Liver (tissue), 2 donors: Measurements from ENCODE around the gene RPL34.

ENCODE experiments used
- TF ChIP-seq, protein P1 (sequence below): IDR thresholded peaks from 2 replicates; pipeline ENCODE4 v1.6.1; 2016; ENCODE audit warnings: antibody characterized with exemption
- TF ChIP-seq, protein P2 (sequence below): fragments of 150-350 bp; IDR thresholded peaks from 2 replicates; pipeline ENCODE4 v1.5.1; 2017; ENCODE audit warnings: improper control_type of control experiment, low read depth, low read length; ENCODE audit not compliant: missing input control
- donor health status: healthy.

DNA sequence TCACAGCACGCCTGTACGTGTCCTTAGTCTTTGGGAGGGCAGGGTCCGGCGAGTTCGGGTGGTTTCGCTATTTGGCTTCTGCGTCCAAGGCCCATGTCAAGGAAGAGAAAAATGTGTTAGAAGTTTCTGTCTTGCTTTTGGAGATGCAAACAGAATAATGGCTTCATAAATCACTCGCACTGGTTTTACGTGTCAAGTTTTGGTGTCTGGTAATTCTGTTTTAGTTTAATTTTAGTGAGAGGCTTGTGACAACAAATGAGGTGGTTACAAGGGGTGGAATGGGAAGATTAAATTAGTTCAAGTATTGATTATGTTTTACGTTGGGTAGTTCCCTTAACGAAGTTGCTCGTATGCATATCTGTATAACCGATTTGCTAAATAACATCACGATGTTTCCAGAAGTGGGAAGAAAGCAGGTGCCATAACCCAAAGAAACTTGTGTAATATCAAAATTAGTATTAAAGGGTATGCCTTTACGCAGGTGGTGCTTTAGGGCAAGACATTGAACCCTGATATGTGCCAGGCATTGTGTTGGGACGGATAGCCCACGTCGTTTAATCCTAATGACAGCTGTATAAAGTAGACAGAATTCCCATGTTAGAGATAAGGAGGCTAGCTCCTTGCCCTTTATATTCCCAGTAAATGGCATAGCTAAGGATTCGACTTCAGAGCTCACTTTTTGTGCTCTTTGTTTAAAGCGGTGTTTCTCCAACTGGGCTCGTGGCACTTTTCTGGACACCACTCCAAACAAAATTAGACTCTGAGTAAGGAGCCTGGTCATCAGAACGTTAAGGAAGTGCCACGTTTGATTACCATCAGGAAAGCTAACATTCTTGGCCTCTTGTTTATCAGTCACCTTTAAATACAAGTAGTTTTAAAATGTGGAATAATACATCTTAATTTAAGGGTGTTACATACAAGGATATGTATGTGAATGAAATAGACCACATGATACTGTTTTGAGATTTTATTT, 843 bp downstream of the RPL34 start:
- TF ChIP-seq, protein P1, sequence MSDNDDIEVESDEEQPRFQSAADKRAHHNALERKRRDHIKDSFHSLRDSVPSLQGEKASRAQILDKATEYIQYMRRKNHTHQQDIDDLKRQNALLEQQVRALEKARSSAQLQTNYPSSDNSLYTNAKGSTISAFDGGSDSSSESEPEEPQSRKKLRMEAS: no peak
- TF ChIP-seq, protein P2, sequence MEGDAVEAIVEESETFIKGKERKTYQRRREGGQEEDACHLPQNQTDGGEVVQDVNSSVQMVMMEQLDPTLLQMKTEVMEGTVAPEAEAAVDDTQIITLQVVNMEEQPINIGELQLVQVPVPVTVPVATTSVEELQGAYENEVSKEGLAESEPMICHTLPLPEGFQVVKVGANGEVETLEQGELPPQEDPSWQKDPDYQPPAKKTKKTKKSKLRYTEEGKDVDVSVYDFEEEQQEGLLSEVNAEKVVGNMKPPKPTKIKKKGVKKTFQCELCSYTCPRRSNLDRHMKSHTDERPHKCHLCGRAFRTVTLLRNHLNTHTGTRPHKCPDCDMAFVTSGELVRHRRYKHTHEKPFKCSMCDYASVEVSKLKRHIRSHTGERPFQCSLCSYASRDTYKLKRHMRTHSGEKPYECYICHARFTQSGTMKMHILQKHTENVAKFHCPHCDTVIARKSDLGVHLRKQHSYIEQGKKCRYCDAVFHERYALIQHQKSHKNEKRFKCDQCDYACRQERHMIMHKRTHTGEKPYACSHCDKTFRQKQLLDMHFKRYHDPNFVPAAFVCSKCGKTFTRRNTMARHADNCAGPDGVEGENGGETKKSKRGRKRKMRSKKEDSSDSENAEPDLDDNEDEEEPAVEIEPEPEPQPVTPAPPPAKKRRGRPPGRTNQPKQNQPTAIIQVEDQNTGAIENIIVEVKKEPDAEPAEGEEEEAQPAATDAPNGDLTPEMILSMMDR: no peak
